HCEC 1CT (cell line): ENCODE measurements around the gene KNDC1.

ENCODE experiments used
- DNase-seq: peaks from one replicate; pipeline ENCODE4 v3.0.0-alpha.2; 2017

Gene KNDC1

DNA sequence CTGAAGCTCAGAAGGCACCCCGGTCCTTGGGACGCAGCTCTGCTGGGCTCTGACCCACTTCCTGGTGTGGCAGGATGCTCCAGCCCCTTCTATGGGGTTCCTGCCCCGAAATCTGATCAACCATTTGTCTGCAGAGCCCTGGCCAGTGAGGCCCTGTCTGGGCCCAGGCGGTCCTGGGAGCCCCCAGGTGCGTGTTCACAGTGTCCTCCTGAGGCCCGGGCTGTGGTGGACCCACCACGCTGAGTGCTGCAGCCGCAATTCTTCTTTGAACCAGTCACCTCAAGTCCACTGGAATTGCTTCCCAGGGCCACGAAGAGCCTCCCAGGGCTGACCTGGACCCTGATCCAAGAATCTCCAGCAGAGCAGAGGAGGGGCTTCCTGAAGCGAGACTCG lies 19.1 kb downstream of the KNDC1 start:
- DNase-seq, result no peak

DNA sequence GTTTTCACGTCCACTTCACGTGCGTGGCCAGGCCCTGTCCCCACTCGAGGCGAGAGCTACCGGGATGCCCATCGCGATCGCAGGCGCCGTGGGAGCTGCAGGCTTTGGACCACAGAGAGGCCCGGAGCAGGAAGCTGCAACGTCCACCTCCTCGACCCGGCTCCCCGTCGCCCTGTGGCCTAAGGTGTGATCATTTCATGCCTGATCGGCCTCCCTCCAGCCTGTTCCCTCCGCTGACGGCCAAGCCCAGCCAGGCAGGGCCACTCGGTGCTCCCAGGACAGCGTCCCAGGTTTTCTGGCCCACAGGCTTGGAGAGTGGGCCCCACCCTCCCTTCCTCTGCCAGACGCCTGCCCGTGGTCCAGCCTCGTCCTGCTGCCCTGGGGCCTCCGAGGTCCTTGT lies 19.6 kb downstream of the KNDC1 start:
- no peak for DNase-seq

DNA sequence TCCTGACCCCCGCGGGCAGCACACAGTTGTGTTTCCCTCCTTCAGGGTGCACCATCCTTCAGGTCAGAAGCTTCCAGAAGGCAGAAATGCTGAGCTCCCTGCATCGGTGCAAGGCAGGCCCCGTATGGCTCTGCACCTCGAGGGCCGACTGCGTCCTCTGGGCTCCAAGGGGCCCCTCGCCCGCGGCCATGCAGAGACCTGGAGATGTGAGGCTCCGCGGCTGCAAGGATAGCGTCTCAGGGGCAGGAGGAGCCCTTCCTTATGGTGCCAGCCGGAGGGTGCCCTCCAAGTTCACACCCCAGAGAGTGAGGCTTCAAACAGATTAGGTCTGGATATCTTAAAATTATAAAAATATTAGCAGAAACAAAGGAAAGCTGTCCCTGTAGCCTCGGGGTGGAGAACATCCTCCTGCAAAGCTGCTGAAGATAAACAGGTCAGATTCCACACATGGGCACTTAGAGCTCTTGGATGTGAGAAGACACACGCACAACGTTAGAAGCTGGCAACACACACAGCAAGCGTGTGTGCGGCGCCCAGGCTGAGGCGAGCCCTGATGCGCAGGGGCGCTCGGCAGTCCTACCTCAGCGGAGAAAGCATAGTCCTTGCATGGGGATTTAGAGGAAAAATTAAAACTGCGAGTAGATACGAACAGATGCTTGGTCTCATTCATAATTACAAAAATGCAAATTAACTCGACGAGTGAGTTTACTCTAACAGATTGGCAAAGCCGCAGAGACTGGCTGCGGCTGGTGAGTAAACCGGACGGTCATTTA lies 20.4 kb downstream of the KNDC1 start:
- no peak for DNase-seq

DNA sequence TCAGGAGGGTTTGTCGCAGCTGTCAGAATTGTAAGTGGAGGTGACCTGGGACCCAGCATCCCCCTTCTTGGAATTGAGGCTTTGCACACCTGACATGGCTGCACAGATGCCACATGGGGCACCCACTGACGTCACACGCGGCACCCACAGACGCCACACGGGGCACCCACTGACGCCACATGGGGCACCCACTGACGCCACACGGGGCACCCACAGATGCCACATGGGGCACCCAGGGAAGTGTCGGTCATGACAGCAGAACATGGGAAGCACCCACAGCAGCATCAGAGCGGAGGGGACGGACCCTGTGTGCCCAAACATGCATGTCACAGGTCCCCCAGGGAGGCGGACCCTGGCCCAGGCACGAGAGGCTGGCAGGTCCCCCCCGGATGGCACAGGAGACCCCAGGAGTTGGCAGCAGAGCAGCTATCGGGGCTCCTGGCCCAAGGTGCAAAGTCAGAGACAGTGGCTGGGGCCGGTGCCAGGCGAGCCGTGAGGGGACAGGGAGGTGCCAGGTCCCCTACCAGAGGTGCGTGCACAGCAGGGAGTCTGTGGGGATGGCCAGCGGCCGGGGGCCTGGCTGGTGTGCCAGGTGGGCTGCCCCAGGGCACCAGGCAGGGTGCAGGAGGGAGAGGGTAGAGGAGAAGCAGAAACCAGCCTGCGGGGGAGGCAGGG lies 21.1 kb downstream of the KNDC1 start:
- no peak for DNase-seq

DNA sequence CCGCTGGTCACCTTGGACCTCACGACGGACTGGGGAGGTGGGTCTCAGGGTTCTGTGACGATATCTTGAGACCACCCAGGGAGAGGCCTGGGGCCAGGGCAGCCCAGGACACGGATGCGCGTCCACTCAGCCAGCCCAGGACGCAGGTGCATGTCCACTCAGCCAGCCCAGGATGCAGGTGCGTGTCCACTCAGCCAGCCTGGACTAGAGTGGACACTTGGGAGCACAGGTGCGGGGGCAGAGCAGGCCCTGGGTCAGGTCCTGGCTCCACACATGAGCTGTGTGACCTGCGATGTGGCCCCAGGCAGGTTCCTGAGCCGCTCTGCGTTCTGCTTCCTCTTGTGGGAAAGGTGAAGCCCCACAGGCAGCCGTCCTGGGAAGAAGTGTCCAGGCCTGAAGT lies 22.2 kb downstream of the KNDC1 start:
- DNase-seq, result no peak

DNA sequence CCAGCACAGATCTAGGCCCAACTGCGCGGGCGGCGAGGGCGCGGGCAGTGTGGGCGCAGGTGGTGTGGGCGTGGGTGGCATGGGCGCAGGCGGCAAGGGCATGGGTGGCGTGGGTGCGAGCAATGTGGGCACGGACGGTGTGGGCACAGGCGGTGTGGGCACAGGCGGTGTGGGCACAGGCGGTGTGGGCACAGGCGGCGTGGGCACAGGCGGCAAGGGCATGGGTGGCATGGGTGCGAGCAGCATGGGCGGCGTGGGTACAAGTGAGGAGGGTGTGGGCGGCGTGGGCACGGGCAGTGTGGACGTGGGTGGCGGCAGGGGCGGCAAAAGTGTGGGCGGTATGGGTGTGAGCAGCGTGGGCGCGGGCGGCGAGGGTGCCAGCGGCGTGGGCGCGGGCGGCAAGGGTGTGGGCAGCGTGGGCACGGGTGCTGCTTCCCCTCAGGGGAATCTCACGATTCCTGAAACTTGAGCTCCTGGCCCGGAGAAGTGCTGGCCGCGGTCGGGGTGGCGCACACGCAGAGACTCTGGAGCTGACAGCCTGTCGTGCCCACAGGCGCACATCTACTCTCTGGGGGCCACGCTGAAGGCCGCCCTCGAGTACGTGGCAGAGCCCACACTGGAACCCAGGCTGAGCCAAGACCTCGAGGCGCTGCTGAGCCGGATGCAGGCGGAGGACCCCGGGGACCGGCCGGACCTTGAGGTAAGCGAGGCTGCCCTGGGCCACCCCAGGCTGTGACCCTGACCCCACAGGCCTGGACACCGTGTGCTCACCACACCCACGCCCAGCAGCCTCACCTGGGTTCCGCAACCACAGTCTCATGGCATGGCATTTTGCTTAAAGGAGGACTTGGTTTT lies 23.0 kb downstream of the KNDC1 start:
- no peak for DNase-seq

DNA sequence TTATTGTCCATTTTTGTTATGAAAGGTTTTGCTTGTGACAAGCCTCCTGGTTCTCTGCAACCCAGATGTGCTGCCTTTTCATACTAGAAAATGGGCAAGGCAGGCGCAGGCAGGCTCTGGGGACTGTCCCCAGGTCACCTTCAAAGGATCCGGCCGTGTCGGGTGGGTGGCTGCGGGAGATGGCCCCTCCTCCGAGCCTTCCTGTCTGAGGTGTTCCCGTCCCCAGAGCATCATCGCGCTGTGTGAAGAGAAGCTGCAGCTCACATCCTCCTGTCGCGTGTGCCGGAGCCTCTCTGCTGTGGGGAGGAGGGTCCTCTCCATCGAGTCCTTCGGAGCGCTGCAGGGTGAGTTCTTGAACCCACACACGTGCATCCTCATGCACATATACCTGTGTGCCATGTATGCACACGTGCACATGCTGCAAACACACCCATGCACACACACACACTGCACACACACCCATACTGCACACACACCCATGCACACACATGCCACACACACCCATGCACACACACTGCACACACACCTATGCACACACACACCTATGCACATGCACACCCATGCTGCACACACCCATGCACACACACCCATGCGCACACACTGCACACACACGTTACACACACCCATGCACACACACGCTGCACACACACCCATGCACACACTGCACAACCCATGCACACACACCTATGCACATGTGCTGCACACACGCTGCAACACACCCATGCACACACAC lies 23.8 kb downstream of the KNDC1 start:
- no peak for DNase-seq

DNA sequence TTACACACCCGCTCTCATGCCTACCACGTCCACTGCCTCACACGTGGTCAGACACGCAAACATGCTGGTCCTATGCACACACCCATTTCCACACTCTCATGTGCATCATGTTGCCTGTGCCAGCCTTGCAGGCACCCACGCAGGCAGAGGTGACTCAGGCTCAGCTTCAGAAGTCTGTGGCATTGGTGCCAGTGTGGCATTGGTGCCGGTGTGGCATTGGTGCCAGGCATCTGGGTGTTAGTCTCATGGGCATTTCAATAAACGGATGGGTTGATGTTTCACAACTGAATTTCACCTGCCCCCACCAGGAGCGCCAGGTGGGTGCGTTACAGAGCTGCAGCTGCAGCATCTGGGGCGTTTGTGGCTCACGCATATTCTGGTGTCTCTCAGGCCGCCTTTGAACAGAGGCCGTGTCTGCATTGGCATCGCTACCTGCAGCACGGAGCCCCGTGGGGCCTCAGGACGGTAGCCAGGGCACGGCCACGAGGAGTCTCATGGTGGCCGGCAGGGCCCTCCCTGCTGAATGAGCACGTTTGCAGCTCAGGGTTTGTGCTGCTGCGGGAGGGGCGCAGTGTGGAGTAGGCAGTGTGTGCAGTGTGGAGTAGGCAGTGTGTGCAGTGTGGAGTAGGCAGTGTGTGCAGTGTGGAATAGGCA lies 24.7 kb downstream of the KNDC1 start:
- DNase-seq, result no peak

DNA sequence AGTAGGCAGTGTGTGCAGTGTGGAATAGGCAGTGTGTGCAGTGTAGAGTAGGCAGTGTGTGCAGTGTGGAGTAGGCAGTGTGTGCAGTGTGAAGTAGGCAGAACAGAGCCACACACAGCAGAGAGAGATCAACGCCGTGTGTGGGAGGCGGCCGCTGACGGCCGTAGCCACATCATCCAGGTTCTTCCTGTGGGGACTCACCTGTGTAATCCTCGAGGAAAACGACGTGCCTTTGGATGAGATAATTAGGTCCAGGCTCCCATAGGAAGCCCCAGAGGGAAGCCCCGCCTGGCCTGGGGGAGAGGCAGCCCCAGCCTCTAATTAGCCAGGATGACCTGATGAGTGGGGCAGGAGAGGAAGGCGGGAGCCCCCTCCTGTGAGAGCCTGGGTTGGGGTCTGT lies 25.4 kb downstream of the KNDC1 start:
- no peak for DNase-seq

DNA sequence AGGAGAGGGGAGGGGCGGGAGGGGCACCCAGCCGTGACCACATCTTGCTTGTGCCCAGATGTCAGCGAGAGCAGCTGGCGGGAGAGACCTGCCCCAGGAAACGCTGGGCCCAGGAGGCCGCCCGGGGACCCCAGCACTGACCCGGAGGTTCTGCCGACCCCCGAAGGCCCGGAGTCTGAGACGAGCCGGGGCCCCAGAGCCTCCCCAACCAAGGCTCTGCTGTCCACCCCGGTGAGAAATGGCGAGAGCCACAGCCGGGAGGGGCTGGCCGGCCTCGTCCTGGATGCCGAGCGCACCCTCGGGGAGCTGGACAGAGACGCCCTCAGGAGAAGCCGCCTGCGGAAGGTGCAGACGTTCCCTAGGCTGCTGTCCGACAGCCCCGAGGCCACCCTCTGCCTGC lies 25.9 kb downstream of the KNDC1 start:
- DNase-seq, result no peak

DNA sequence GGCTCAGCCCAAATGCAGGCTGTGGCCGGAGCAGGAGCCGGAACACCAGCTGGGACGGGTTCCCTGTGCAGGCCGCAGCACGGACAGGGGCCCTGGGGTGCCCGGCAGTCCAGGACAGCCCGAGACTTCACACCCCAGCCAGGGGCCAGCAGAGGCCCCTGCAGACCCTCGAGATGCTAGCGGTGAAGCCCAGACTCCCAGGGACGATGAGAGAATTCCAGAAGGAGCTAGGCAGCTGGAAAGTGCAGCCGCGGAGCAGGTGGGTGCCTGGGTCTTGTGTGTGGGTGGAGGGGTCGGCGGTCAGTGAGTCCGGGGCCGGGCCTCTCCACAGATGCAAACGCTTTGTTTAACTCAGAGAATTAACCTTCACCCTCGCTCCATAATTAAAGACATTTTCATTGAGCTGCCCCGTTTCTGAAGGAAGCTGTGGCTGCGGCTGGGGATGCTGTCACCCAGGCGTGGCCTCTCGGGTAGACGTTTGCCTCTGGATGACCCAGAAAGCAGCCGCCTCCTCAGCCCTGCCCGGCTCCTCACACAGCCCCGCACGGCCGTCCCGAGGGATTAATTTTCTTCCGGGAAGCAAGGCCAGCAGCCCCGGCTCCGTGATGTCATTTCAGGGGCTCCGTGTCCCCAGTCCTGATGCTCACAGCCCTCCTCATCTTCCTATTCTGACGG lies 26.5 kb downstream of the KNDC1 start:
- no peak for DNase-seq

DNA sequence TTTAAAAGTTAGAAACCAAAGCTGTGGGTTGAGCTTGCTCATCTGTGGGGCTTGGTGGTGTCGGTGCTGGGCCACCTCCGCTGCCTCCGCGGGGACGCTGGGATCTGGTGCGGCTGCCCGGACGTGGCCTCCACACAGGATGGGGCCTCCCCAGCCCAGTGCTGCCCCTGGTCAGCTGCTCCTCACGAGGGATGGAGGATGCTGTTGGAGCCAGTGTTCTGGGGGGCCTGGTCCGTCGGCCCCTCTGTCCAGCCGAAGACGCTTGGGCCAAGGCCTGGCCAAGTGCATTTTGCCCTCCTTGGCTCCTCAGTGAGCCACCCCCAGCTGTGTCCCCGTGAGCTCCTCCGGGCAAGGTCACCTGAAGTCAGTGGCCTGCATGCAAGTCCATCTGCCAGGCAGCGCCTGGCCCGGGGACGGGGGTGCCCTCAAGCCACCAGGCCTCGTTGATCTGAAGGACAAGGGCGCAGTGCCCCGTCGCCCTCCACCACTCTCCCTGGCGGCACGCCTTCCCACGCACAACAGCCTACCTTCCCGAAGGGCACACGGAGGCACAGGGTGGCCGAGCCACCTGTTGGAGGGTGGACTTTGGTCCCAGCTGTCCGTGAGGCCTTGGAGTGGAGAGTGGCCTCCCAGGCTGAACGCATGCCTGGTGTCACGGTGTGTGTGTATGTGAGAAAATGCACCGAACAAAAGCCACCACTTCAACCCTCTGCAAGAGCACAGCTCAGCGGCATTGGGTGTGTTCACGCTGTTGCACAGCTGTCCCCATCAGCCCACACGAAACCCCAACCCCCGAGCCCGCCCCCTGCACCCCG lies 27.3 kb downstream of the KNDC1 start:
- DNase-seq, result no peak

DNA sequence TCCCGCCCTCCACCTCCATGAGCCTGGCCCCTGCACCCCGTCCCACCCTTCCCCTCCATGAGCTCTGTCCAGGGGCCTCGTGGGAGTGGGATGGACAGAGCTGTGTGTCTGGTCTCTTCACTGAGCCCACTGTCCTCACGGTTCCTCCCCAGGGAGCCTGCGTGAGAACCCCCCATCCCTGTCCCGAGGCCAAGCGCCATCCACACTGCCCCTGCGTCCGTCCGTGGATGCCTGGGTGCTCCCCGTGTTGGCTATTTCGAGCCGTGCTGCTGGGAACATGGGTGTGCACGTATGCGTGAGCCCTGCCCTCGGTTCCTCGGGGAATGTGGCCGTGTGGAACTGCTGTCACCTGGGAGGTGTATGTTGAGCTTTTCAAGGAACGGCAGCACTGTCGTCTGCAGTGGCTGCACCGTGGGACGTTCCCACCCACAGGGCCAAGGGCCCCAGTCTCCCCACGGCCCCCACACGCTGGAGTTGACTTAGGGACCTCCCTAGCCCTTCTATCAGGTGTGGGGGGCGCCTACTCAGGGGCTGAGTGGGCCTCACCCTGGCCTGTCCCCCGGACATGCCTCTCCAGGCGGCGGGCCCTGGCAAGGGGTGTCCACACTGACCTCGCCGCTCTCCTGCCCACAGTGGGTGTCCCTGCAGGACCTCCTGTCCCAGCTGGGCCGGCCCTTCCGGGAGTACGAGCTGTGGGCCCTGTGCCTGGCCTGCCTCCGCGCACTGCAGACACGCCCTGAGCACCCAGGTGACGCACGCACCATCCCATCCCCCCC lies 28.1 kb downstream of the KNDC1 start:
- DNase-seq, result no peak

DNA sequence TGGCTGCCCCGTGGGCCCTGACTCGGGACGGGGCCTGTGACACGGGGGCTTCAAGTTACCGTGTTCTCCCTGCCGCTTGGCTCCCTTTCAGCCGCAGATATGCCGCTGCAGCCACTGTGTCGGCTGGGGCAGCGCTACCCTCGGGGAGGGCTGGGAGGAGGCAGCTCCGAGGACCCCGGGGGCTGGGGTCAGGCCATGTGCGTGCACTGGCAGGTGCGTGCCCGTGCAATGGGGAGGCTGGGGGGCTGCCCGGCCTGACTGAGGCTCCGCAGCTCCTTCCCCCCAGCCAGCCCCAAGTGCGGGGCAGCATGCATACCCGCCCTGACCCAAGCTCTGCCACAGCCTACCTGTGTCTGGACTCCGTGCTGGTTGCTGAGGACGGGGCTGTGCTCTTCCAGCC lies 29.2 kb downstream of the KNDC1 start:
- no peak for DNase-seq

DNA sequence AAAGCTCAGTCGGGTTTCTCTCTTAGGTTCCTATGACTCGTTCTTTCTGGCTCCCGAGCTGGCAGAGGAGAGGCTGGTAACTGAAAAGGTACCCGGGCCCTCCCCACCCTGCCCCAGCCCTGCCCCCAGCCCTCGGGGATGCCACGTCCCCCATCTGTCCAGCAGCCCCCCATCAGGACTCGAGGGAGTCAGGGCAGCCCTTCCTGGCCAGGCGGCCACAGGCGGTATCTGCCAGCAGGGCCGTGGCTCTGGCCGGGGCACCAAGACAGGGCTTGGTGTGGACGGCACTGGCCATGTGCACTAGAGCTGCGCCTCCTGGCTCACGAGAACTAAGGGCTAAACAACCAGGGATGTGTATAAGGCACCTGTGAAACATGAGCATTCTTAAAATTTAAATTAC lies 29.7 kb downstream of the KNDC1 start:
- no peak for DNase-seq

DNA sequence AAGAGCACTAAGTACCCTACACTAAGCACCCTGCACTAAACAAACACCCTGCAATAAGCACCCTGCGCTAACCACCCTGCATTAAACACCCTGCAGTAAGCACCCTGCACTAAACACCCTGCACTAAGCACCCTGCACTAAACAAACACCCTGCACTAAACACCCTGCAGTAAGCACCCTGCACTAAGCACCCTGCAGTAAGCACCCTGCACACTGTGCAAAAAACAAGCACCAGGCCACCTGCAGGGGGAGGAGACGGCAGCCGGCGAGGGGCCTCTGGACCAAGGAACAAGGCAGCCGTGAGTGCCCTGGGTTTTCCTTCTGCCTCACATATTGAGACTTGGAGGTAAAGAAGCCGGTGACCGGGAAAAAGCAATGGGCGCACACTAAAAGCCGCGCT lies 30.2 kb downstream of the KNDC1 start:
- DNase-seq, result no peak

DNA sequence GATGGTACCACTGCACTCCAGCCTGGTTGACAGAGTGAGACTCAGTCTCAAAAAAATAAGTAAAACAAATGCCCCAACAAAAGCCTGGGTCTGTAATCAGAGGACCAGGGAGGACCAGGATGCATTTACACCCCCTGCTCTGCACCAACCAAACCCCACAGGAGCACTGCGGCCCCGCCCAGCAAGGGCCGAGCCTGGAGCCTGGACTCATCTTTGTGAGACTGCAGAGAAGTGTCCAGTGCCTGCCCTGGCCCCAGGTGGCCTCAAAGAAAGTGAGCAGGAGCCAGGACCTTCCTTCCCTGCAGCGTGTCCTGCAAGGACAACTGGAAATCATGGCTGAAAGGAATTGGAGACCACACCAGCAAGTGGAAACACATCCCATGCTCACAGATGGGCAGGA lies 31.6 kb downstream of the KNDC1 start:
- no peak for DNase-seq

DNA sequence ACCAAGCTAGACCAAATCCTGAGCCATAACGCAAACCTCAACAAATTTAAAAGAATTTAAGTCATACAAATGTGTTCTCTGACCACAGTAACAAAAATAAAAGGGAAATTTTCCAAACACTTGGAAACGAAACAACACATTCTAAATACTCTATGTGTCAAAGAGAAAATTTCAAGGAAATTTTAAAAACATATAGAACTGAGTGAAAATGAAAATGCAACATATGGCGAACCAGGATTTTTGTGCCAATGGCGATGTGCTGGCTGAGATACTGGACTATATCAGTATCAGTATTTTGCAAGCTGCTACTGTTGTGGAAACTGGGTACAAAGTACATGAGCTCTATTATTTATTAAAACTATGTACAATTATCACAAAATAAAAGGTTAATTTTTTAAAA lies 34.1 kb downstream of the KNDC1 start:
- DNase-seq, result no peak

DNA sequence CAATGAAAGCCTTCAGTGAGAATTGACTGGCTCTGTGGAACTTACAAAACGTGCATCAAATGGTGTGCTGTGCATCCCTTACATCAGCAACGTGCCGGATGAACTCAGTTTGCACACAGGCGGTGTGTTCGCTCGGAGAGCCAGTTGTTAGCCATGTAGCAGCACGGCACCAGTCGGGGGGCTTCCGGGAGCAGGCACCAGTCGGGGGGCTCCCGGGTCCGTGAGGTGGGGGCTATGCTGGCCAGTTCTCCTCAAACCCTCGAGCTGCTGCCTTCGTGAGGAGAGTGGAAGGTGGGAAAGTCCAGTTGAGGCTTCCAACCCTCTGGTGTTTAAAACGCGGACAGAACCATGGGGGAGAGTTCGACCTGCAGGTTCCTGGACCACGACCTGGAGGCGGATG lies 35.1 kb downstream of the KNDC1 start:
- no peak for DNase-seq

DNA sequence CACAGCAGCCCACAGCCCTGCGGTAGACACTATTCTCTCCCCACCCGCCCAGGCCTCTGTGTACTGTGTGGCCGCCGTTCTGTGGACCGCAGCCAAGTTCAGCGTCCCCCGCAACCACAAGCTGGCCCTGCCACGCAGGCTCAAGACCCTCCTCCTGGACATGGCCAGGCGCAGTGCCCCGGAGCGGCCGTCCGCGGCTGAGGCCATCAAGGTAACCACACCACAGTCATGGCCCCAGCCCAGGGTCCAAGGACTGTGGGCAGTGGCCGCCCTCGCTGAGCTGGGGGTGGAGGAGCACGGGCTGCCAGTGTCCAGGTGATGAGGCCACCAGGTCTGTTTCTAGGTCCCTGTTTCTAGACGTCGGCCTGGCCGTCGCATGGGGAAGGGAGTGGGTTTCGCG lies 35.6 kb downstream of the KNDC1 start:
- no peak for DNase-seq
